Activated effector memory CD4-positive, alpha-beta T cell treated with Interleukin-2 at 50 U/mL for 16 hours (primary cell): ENCODE results near the gene RANBP10.

Experiments used
- DNase-seq: peaks from one replicate; pipeline ENCODE4 v3.0.0-alpha.2; 2020

Gene RANBP10

GRCh38 chr16:67673712-67674580 lies 132.4 kb downstream of the RANBP10 start:
- no peak for DNase-seq
